HG02759 (cell line): ENCODE results near the gene NDRG2.
"Not testable (repeated sequence)": the region's sequence is repeated elsewhere in the genome, so short reads cannot be mapped to it uniquely, and the experiment has no call there.

Experiments used
- ATAC-seq: cut with Tn5 transposase; IDR thresholded peaks from one replicate; pipeline ENCODE4 v1.9.1; 2021; ENCODE audit warnings: mild to moderate bottlenecking, moderate library complexity; ENCODE audit not compliant: unreplicated experiment

Gene NDRG2

DNA sequence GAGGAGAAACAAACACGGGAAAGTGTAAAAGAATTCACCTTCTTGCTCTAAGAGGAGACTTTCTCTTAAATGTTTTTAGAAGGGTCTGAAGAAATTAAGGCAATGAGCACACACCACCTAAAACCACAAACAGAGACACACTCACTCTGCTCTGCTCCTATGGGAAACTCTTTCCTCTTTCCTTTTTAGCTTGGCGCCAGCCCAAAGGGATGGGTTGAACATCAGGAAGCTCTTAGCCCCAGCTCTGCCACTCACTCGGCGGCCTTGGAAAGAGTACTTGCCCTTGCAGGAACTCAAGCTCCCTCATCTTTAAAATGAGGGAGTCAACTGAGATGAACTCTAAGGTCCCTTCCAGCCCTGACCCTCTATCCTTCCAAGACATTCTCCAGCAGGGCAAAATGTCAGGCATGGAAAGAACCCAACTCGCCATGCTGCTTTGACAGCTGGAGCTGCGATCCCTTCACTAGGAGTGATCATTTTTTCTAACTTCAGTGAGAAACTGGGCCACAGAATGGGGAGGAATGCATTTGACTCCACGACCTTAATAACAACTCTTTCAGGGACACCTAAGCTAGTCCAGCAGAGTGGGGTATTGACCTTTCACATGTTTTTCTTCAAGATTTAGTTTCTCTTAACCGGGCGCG lies 31.8 kb upstream of the NDRG2 start:
- no peak for ATAC-seq

DNA sequence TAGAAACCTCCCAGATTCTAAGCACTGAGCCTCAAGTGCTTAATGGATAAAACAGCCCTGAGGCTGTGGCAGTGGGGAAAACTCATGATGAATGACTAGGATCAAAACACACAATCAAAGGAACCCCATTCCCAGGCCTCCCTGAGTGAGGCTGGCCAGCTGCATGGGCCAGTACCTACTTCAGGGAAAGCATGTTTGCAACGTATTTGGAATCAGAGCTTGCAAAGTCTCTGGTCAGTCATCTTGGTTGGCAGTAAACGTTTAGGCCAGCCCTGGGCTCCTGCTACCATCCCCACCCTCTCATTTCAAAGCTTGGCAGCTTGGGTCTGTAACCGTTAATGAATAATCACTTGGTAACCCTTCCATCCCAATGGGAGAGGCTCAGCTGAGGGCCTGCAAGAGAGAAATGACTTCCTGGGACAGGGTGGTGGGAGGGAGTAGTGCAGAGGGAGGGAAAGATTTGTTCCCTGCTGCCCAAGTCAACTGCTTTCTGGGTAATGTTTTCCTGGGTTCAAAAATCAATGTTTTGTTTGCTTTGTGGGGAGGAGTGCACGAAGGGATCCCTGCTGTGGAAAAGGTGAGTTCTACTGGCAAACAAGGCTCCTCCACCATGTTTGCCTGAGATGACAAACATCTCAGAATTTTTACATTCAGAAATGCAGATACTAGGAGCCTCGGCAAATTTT lies 30.7 kb upstream of the NDRG2 start:
- ATAC-seq, result no peak

DNA sequence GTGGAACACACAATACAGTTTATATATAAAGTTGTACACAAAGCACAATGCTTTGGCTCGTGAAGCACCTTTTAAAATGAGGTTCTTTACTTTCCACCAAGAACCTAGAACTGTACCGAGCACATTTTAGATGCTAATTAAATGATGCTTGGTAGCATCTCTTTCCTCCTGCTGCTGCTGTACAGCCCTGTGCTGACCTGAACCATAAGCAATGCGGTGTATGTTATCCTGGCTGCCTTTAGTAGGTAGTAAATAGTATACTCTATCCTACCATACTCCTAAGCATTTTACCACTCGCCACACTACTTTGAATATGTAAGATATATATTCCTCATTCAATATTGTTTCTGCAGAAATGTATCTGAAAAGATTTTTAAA lies 29.9 kb upstream of the NDRG2 start:
- no peak for ATAC-seq

DNA sequence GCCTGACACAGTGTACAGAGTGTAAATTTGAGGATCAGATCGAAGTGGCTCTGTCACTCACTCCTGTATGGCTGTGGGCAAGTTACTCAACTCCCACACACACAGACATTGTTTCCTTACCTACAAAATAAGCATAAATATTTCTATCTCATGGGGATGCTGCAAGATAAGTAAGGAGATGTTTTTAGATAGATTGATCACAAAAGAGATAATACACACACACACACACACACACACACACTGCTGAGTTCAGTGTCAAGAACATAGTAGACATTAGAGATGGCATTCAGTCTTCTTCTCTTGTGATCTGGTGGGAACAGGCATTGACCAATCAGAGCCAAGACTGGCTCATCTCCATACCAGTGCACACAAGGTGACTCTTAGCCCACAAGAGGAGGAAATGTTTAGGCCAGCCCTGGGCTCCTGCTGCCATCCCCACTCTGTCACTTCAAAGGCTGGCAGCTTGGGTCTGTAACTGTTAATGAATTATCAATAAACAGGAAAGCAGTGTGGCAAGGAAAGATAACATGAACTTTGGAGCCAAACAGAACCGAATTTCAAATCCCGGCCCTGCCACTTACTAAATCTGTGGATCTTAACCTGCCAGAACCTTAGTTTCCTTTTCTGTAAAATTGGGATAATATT lies 29.4 kb upstream of the NDRG2 start:
- no peak for ATAC-seq

DNA sequence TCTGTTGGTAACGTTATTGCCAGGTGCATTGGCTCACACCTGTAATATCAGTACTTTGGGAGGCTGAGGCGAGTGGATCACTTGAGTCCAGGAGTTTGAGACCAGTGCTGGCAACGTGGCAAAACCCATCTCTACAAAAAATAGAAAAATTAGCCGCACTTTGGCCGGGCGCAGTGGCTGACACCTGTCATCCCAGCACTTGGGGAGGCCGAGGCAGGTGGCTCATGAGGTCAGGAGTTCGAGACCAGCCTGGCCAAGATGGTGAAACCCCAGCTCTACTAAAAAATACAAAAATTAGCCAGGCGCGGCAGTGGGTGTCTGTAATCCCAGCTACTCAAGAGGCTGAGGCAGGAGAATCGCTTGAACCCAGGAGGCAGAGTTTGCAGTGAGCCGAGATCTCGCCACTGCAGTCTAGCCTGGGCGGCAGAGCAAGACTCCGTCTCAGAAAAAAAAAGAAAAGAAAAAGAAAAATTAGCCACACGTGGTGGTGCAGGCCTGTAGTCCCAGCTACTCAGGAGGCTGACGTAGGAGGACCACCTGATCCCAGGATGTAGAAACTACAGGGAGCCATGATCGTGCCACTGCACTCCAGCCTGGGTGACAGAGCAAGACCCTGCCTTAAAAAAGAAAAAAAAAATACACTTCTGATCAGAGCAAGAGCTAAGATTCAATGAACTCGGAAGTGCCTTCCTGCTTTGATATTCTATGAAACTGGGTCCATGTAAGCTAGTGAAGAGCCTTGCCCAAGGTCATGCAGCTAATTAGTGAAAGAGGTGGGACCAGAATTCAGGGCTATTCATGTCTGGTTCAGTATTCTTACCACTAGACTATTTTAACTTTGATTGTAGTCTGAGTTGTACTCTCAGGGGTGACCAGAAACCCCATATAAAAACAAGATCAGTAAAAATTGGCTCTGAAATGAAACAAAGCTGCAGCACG lies 28.6 kb upstream of the NDRG2 start:
- ATAC-seq, result no peak

DNA sequence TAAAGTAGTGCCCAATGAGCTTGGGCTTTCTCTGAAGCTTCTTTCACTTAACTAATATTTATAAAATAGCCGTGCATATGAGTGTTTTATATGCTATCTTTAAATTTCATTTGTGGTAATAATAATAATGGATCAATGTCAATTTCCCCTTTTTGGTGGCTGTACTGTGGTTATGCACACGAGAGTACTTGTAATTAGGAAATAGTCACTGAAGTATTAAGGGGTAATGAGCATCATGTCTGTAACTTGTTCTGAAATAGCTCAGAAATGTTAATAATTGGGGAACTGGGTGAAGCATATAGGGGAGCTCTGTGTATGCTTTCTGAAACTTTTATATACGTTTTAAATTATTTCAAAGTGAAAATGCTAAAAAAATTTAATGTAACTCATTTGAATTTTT lies 25.7 kb upstream of the NDRG2 start:
- ATAC-seq, result no peak

DNA sequence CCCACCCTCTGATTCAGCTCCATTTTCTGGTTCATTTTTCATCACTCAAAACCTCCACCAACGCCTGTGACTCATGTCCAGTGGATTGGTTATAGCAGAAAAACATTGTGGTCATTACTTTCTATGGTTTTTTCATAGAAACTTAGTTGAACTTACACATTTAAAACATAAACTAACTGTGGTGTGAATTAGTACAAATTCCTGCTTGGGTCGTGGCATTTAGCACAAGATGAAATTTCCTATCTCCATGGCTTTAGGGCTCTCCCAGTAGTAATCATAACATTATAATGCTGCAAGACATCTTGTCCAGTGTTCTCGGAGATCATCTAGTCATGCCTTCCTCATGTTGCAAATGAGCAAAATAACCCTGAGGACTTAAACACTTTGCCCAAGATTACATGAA lies 24.4 kb upstream of the NDRG2 start:
- ATAC-seq, result no peak

DNA sequence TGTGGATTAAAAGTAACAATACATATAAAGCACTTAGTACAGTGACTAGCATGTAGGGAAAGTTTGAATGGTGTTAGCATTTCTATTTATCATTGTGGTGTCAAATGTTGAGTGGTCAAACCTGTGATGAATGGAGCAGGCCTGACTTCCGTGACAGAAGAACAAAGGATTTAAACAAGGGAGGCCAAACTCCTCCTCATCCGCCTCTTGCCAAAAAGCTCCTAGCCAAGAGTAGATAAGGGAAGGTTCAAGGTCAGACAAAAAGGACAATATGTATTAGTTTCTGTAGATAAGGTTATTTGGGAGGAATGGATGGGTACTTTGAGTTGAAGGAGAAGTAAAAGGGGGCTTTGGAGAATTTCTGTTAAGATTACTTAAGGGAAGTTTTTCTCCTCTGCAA lies 23.8 kb upstream of the NDRG2 start:
- ATAC-seq, result no peak

DNA sequence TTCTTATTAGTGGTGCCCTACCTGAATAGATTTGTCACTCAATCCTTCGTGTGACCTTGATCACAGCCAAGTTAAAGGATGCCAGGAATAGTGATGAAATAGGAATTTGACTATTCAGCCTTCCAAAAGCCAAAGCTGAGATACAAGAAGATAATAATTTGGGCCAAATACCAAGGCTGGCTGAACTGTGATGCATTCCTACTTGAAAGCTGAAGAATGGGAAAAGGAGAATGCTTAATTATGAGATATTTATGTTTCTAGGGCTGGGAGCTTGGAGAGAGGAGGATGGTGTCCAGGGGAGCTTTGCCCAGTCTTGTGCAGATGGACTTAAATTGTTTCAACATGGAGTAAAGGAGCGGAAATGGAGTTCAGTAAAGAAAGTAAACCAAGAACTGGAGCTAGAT lies 22.5 kb upstream of the NDRG2 start:
- ATAC-seq, result no peak

DNA sequence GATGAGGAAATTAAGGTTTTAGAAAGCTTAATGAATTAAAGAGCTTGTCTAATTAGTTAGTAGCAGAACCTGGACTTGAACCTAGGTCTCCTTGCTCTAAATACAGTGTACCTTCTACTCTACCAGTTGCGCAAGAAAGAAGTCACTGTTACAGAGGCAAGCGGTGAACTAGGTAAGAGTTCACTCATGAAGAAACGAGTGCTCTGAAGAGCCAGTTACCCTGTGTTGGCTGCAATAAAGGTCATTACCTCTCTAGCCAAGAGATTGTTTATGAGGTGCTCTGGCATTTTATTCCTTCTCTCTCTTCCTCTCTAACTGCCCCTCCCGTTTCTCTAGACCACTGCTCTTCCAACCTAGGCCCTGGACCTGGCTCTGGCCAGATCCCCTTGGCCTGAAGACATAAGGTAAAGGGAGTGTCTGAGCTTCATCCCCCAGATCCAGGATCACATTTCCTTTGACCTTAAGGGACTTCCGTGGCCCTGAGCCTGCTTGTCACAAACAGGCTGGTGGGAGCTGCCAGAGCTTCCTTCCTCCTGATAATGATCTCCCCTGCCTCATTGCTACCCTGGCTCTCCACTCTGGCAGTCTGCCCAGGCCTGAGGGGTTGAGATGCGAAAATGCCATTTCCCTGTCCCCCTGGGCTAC lies 19.2 kb upstream of the NDRG2 start:
- ATAC-seq, result no peak

DNA sequence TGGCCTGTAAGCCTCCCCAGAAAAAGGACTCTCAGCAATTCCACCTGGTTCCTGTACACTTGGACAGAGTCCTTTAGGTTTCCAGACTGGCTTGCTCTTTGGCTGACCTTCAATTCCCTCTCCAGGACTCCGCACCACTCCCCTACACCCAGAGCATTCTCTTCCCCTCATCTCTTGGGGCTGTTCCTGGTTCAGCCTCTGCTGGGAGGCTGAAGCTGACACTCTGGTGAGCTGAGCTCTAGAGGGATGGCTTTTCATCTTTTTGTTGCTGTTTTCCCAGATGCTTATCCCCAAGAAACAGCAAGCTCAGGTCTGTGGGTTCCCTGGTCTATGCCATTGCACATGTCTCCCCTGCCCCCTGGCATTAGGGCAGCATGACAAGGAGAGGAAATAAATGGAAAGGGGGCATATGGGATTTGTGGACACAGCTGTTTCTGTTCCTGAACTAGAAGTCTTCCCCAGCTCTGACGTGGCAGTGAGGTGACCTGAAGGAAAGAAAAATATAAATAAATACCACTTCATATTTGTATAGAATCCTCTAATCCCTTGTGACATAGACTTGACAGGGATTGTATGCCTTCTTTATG lies 18.6 kb upstream of the NDRG2 start:
- ATAC-seq, result no peak

DNA sequence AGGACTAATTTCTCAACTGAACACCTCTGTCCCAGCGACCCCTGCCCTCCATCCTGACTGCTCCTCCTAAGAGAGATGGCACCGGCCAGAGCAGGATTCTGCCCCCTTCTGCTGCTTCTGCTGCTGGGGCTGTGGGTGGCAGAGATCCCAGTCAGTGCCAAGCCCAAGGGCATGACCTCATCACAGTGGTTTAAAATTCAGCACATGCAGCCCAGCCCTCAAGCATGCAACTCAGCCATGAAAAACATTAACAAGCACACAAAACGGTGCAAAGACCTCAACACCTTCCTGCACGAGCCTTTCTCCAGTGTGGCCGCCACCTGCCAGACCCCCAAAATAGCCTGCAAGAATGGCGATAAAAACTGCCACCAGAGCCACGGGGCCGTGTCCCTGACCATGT lies 18.1 kb upstream of the NDRG2 start:
- no peak for ATAC-seq

DNA sequence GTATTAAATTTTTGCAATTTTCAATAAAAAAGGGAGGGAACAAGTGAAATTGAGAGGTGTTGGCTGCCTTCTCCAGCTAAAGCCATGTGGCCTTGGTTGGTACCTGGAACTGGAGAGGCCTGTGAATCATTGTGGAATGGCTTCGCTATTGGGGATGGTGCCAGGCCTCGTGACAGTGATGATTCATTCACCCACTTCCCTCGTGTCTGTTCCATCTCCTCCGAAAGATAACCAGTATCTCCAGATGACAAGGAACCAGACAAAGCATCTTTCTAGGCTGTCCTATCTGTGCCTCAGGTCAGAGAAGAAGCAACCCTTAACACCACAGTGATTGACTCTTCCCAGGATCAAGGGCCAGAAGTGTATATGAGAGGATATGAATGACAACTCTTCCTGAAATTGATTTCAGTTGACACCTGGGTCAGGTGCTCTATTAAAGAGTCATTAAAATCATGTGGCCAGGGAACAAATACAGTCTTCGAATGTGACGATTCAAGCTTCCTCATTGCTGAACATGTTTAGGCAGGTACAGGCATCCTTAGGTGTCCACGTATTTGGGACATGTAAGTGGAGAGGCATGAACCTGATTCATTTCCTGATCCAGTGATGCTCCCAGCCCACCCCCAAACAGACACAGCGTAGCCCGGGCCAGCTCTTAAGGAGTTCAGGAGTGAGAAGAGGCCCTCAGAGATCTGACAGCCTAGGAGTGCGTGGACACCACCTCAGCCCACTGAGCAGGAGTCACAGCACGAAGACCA lies 17.0 kb upstream of the NDRG2 start, which contains the start of gene RNASE7:
TSS of gene RNASE7 (plus strand) at position 687 of the 758 bp plus-strand sequence. CDS start 631 bp downstream, outside the sequence.
- ATAC-seq, result no peak

DNA sequence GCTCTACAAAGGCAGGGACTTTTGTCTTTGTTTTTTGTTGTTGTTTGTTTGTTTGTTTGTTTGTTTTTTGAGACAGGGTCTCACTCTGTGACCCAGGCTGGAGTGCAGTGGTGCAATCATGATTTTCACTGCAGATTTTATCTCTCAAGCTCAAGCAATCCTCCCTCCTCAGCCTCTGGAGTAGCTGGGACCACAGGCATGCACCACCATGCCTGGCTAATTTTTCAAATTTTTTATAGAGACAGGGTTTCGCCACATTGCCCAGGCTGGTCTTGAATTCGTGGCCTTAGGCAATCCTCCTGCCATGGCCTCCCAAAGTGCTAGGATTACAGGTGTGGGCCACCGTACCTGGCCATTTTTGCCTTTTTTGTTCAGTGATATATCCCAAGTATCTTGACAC lies 16.1 kb upstream of the NDRG2 start:
- ATAC-seq, result not testable (repeated sequence)

DNA sequence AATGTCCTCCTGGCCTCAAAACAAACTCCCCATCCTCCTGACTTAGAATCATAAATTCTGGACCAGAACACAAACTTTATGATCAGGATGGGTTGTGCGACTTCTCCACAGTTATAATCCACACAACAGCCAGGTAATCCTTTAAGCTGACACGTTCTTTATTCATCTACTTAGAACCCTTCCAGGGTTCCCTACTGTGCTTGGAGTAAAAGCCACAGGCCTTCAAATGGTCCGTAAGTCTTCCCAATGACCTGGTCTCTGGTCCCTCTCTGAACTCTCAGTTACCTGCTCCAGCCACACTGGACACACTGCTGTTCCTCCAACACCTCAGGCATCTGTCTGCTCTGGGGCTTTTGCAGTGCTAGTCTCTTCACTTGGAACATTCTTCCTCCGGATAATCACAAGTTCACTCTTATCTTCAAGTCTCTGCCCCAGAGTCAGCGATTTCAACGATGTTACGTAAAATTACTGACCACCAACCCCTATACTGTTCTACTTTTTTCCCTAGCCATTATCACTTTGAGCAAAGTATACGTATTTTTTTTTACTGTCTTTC lies 15.6 kb upstream of the NDRG2 start:
- ATAC-seq, result no peak

DNA sequence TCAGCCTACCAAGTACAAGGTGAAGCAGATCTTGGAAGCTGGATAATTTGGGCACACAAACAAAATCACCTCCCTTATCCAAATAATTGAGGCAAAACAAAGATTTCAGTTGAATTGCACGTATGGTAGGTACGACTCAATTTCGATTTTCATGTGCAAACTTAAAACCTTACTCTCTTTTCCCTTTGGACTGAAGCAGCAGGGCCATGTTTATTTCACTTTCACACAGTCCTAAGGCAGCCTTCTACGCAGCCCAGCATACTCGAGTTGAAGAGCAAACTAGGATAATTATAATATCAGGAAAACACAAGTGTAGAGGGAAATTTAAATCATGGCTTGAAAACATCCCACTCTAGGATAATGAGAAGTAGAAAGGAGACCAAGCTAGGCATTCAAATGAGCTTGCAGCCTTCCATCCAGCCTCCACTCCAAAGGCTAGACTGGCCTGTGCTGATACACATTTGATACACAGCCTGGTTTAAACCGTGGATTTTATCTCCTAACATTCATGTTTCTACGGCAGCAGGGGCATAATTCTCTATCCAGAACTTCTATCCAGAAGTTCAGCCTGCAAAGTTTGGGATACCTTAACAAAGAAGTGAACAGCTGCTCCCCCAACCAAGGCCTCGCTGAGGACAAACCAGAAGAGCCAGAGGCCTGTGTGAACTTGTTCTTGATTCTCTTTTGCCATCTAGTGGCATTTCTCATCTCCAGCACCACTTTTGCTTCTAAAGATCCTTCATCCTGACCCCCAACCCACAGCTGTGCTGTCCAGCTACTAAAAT lies 14.9 kb upstream of the NDRG2 start:
- peak; percentile 55 for ATAC-seq

DNA sequence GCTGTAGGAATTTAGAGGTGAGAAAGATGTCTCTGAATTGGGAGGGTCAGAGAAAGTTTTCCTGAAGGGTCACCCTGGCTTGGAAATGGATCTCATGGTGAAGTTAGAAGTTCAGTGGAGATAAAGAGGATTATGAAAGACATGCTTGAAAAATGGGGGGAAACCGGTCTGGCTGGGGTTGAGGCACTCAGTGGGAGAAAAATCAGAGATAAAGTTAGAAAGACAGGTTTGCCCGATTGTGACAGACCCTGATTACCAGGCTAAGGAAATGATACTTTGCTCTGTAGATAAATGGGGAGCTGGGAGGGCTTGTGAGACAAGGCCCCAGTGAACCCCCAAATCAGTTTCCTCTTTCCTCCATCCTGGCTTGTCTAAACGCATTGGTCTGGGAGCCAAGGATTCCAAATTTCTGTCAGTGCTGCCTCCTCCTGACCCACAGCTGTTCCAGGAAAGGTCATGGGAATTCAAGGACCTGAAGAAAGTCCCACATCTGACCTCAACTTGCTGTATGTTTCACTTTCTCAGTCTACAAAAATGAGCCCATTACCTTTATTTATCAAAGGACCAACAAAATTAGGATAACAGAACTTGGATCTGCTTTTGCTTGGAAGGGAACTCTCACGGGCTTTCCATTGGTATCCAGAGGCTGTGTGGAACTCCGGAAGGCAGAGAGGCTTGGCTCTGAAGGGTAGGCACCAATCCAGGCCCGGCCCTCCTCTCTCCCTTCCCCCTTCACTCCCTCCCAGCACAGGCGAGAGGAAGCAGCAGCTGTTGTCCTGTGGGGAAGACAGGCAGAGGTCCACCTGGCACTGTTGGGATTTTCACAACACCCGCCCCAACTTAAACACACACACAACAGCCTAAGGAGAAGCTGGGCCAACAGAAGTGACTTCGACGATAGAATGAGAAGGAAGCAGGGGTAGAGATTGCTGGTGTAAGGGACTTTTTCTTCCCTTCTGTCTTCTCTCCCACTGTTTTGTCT lies 13.9 kb upstream of the NDRG2 start:
- no peak for ATAC-seq
